Muscle layer of colon (tissue), 2 donors: Measurements from ENCODE around the gene WNK2.
"Not testable (repeated sequence)": the region's sequence is repeated elsewhere in the genome, so short reads cannot be mapped to it uniquely, and the experiment has no call there.

ENCODE experiments used
- H3K27ac ChIP-seq: one replicate; pipeline ENCODE4 v1.7.0; 2013; ENCODE audit warnings: low read depth, mild to moderate bottlenecking, low read length, moderate library complexity
- H3K27me3 ChIP-seq, 2 donors: one replicate each; pipeline ENCODE4 v1.7.0; 2013; ENCODE audit warnings: low read length in 2 of 2, mild to moderate bottlenecking in 2 of 2; ENCODE audit not compliant: insufficient read depth in 2 of 2, control insufficient read depth in 1 of 2
- H3K36me3 ChIP-seq: one replicate; pipeline ENCODE4 v1.7.0; 2013; ENCODE audit warnings: mild to moderate bottlenecking, low read length; ENCODE audit not compliant: insufficient read depth
- H3K4me1 ChIP-seq: one replicate; pipeline ENCODE4 v1.7.0; 2013; ENCODE audit warnings: mild to moderate bottlenecking, low read length; ENCODE audit not compliant: insufficient read depth
- H3K4me3 ChIP-seq, 2 donors: one replicate each; pipeline ENCODE4 v1.7.0; 2013; ENCODE audit warnings: low read length in 2 of 2, low read depth in 1 of 2, mild to moderate bottlenecking in 1 of 2, moderate library complexity in 1 of 2
- H3K9ac ChIP-seq: one replicate; pipeline ENCODE4 v1.7.0; 2013; ENCODE audit warnings: low read length
- H3K9me3 ChIP-seq: one replicate; pipeline ENCODE4 v1.7.0; 2013; ENCODE audit warnings: mild to moderate bottlenecking, low read length
- donor health status: abdominal sarcoma.
- donor health status: Adenocarcinoma of cecum.

WNK2 gene

DNA sequence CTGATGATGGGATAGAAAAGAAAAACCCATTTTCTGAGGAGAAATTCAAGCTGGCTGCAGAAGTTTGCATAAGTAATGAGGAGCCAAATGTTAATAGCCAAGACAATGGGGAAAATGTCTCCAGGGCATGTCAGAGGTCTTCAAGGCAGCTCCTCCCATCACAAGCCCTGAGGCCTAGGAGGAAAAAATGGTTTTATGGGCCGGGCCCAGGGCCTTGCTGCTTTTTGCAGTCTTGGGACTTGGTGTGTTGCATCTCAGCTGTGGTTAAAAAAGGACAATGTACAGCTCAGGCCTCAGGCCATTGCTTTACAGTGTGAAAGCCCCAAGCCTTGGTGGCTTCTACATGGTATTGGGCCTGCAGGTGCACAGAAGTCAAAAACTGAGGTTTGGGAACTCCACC lies 154.3 kb downstream of the WNK2 start:
- H3K27me3 ChIP-seq, H3K9me3 ChIP-seq, H3K4me3 ChIP-seq, H3K4me1 ChIP-seq, H3K36me3 ChIP-seq, H3K27ac ChIP-seq, H3K9ac ChIP-seq: not testable (repeated sequence)

DNA sequence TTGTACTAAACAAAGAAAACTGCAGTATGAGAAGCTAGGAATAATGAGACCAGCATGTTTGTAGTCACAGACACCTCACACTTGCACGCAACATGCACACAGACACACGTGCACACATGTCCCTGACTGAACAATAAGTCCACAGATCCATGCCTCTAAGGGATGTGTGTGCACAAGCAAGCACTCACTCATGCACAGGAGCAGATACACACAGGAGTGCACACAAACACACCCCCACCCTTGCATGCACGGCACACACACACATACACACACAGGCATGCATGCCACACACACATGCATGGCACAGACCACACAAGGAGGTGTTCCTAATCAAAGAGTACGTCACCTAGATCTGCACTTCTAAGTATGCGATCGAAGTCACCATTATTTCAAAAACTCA lies 156.2 kb downstream of the WNK2 start:
- Histone ChIP-seq H3K27ac (no peak overlapping the region), H3K36me3 (no peaks in the 10 kb centered on the region), H3K4me1 (no peaks in the 10 kb centered on the region), H3K9me3 (no peaks in the 10 kb centered on the region), H3K4me3 (no peak overlapping the region), H3K9ac (no peak overlapping the region), H3K27me3 (no peaks in the 10 kb centered on the region)

DNA sequence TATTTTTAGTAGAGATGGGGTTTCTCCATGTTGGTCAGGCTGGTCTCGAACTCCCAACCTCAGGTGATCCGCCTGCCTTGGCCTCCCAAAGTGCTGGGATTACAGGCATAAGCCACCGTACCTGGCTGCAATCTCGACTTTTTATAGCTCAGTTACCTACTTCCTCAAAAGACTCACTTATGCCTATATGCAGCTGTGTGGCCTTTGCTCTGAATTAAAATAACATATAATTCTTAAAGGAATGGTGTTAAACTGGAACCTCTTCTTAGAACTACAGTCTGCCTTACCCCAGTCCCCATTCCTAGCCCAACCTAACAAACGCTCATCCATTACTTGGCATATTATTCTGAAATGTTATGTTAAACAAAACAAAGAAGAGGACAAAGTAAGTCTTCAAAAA lies 157.9 kb downstream of the WNK2 start:
- H3K4me1 ChIP-seq, H3K36me3 ChIP-seq, H3K27ac ChIP-seq, H3K9ac ChIP-seq, H3K4me3 ChIP-seq, H3K9me3 ChIP-seq: not testable (repeated sequence)
- peaks cover 0 to 13% of the 10 kb centered on the region in 2 donors for H3K27me3 ChIP-seq

DNA sequence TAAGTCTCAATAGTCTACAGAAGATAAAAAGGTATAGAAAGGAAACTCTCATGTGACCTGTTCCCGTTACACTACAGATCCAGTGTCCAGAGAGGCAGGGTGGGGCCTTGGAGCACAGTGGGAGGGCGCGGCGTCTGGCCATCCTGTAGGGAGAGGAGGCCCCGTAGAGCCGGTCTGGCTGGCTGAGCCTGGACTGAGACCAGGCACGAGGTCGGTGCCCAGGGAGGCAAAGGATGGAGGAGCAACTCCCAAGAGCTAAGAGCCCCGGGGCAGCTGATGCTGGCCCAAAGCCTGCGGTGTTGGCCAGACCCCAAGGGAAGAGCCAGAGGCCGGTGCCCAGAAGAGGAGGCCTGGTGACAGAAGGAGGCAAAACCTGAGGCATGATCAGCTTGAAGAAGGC lies 158.5 kb downstream of the WNK2 start:
- peaks cover 0 to 16% of the 10 kb centered on the region in 2 donors for H3K27me3 ChIP-seq
- H3K9me3 ChIP-seq, H3K36me3 ChIP-seq, H3K27ac ChIP-seq, H3K9ac ChIP-seq, H3K4me1 ChIP-seq, H3K4me3 ChIP-seq: not testable (repeated sequence)

DNA sequence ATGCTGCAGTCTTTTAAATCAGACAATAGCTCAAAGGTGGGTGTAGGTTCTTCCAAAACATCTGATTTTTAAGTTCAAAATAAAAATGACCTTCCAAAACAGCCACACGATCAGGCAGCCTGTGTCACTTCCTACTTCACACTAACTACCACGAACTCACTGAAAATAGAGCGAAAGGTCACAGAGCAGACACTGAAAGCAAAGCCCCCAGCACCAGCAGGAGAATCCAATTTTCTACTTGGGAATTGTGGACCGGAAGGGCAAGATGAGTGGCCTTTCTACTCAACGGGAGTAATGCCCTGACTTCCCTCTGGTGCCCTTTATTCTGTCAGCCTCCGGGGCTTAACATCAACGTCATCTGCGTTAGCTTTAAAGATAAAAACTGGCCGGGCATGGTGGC lies 159.7 kb downstream of the WNK2 start:
- Histone ChIP-seq H3K9ac (no peak overlapping the region), H3K27me3 (peaks cover 0 to 16% of the 10 kb centered on the region in 2 donors), H3K9me3 (no peaks in the 10 kb centered on the region), H3K4me1 (peaks cover 4% of the 10 kb centered on the region), H3K27ac (no peak overlapping the region), H3K4me3 (no peak overlapping the region), H3K36me3 (no peaks in the 10 kb centered on the region)

DNA sequence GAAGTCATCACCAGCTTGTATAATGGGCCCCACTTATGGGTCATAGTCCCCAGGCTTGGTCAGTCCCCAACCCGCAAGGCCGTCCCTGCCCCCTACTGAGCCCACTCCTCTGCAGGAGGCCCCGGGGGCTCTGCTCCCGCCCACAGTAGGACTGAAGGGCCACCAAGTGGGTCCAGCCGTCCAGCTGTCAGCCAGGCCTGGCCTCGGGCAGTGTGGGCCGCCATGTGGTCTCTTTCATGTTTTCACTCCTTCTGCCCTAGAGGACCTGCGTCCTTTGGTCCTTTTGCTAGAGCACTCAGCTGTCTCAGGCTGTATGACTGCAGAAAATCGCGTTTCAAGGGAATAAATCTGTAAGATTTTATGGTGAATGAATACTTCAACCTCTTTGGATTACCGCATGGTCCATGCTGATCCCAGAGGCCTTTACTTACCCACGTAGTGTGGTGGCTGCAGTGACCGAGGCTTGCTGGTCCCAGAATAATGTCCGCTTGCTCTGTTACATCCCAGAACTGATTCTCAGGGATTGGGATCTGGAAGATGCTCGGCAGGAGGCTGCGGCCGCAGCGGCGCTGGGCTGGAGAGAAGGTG lies 161.8 kb downstream of the WNK2 start:
- Histone ChIP-seq H3K36me3 (no peaks in the 10 kb centered on the region), H3K9me3 (no peaks in the 10 kb centered on the region), H3K4me1 (peaks cover 4% of the 10 kb centered on the region), H3K9ac (no peak overlapping the region), H3K27ac (no peak overlapping the region), H3K4me3 (peak overlapping the region; percentile 38 to 50), H3K27me3 (peaks cover 0 to 16% of the 10 kb centered on the region in 2 donors)

DNA sequence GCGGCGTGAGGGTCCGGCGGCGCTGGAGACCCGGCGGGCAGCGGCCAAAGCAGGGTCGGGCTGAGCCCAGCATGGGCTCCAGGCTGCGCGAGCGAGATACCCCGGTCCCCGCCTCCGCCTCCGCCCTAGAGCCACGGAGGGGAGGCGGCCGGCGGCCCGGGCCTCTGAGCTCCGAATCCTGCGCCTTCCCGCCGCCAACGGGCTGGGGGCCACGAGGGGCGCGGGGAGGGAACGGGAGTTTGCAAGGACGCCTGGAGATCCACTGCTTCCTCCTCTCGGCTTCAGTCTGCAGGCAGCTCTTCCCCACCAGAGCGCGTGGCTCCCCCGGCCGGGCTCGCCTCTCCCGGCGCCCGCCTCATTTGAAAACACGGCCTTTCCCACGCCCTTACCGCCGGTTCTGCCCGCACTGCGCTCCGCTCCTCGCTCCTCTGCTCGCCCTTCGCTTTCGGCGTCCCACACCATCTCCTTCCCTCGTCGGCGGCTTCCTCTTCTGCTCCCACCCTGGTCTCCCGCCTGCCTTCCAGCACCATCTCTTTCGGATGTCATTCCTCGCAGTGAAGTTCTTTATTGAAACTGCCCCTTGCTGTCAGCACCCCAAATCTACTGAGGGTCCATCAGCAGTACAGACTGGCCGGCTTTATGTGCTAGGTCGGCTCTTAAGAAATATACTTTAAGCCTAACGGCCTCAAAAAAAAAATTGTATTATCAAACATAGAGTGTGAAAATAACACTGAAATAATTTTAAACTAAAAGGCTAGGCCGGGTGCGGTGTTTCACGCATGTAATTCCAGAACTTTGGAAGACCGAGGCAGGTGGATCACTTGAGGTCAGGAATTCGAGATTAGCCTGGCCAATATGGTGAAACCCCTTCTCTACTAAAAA lies 162.5 kb downstream of the WNK2 start:
- Histone ChIP-seq H3K9me3 (no peaks in the 10 kb centered on the region), H3K27ac (no peak overlapping the region), H3K36me3 (no peaks in the 10 kb centered on the region), H3K9ac (no peak overlapping the region), H3K4me3 (peak overlapping the region; percentile 38 to 50), H3K27me3 (peaks cover 0 to 16% of the 10 kb centered on the region in 2 donors), H3K4me1 (peaks cover 4% of the 10 kb centered on the region)

DNA sequence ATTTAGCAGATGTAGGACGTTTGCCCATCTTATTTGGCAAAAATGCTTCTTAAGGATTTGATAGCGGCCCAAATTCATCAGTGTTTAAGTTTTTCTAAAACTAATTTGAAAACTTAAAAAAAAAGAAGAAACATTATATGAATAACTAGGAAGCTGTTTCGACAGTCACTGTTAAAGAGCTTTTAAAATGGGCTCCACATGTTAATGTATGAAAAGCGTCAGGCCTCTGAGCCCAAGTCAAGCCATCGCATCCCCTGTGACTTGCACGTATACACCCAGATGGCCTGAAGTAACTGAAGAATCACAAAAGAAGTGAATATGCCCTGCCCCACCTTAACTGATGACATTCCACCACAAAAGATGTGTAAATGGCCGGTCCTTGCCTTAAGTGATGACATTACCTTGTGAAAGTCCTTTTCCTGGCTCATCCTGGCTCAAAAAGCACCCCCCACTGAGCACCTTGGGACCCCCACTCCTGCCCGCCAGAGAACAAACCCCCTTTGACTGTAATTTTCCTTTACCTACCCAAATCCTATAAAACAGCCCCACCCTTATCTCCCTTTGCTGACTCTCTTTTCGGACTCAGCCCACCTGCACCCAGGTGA lies 163.5 kb downstream of the WNK2 start:
- H3K9ac ChIP-seq, H3K4me1 ChIP-seq, H3K9me3 ChIP-seq: not testable (repeated sequence)

DNA sequence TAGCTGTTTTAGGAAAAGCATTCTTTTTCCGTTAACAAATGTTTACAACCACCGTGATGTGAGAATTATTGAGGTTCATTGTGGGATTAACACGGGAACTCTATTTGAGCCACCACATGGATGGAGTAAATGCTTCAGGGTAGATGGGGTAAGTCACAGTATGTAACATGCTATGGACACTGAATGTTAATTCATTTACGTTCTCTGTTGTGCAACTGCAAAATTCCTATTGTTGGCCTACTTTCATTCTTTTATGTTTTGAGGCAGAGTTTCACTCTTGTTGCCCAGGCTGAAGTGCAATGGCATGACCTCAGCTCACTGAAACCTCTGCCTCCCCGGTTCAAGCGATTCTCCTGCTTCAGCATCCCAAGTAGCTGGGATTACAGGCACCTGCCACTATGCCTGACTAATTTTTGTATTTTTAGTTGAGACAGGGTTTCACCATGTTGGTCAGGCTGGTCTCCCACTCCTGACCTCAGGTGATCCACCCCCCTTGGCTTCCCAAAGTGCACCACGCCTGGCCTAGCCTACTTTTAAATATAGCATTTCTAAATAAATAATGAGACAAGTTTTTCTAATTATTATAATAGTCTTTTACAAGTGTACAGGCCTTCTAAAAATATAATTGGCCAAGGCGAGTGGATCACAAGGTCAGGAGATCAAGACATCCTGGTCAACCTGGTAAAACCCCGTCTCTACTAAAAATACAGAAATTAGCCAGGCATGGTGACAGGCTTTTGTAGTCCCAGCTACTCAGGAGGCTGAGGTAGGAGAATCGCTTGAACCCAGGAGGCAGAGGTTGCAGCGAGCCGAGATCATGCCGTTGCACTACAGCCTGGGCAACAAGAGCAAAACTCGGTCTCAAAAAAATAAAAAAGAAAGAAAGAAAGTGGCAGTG lies 169.7 kb downstream of the WNK2 start:
- H3K9ac ChIP-seq, H3K36me3 ChIP-seq, H3K4me1 ChIP-seq, H3K4me3 ChIP-seq, H3K27me3 ChIP-seq, H3K27ac ChIP-seq, H3K9me3 ChIP-seq: not testable (repeated sequence)

More for the DNA sequence above, 163.5 kb downstream of the WNK2 start:
- H3K27me3 ChIP-seq: peaks cover 0 to 16% of the 10 kb centered on the region in 2 donors
- H3K36me3 ChIP-seq, H3K4me3 ChIP-seq, H3K27ac ChIP-seq: not testable (repeated sequence)

DNA sequence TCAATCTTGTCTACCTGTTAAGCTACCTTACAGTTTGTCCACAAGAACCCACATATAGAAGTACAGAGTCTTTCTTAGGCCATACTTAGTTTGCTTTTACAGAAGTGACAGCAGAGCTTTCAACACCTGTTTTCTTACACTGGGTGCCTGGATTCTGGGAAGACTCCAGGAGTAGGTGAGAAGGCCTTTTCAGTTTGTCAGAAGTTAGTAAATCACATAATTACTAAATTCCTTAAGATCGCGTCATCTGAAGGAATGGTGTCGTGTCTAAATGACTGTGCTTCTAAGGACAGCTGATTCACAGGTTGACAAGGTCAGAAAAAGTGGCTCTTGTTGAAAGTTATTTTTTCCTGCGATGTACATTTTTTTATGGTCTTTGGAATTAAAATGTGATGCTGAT lies 170.5 kb downstream of the WNK2 start:
- no peaks in the 10 kb centered on the region for H3K9me3 ChIP-seq
- no peaks in the 10 kb centered on the region for H3K36me3 ChIP-seq
- no peaks in the 10 kb centered on the region for H3K27me3 ChIP-seq
- H3K9ac ChIP-seq: no peak overlapping the region
- no peak overlapping the region for H3K27ac ChIP-seq
- H3K4me3 ChIP-seq: no peak overlapping the region
- H3K4me1 ChIP-seq: no peaks in the 10 kb centered on the region

DNA sequence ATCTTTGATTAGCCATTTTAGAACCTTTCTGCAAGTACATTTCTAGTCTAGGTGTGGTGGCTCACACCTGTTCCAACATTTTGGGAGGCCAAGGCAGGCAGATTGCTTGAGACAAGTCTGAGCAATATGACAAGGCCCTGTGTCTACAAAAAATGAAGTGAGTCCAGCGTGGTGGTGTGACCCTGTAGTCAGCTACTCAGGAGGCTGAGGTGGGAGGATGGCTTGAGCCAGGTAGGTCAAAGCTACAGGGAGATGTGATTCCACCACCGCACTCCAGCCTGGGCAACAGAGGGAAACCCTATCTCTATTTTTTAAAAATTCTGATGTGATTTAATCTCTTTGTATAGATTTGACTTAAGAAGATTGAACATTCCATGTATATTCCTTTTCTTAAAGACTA lies 171.9 kb downstream of the WNK2 start:
- Histone ChIP-seq H3K4me3 (no peak overlapping the region), H3K4me1 (no peaks in the 10 kb centered on the region), H3K9ac (no peak overlapping the region), H3K27me3 (no peaks in the 10 kb centered on the region), H3K36me3 (no peaks in the 10 kb centered on the region), H3K27ac (no peak overlapping the region), H3K9me3 (no peaks in the 10 kb centered on the region)
